Tibial artery (tissue), 4 donors: ENCODE results near the gene AIP.

Experiments
- DNase-seq, 2 donors: peaks; one replicate each; pipeline ENCODE4 v3.0.0-alpha.2; 2019
- H3K27ac ChIP-seq, 2 donors: fragments of 200-600 bp; sonication (generic) in 1 of 2; 1 replicate in 1 of 2; 2 replicates in 1 of 2; pipeline ENCODE4 v1.5.1; 2018 to 2019; ENCODE audit warnings: mild to moderate bottlenecking in 1 of 2
- H3K27me3 ChIP-seq, 2 donors: fragments of 200-600 bp; sonication (generic) in 1 of 2; one replicate each; pipeline versions ENCODE4 v1.5.1 to v1.6.0; 2016 to 2019
- H3K36me3 ChIP-seq, 3 donors: fragments of 200-600 bp; sonication (generic) in 2 of 3; one replicate each; pipeline ENCODE4 v1.5.1; 2016 to 2019; ENCODE audit warnings: mild to moderate bottlenecking in 2 of 3
- H3K4me1 ChIP-seq, 4 donors: fragments of 200-600 bp; sonication (generic) in 2 of 4; 1 replicate in 3 of 4; 2 replicates in 1 of 4; pipeline ENCODE4 v1.5.1; 2016 to 2019
- H3K4me3 ChIP-seq, 2 donors: fragments of 200-600 bp; sonication (generic) in 1 of 2; 1 replicate in 1 of 2; 2 replicates in 1 of 2; pipeline ENCODE4 v1.5.1; 2018 to 2019; ENCODE audit warnings: mild to moderate bottlenecking in 2 of 2
- H3K9me3 ChIP-seq, 3 donors: fragments of 200-600 bp; sonication (generic) in 1 of 3; one replicate each; pipeline ENCODE4 v1.5.1; 2016 to 2019
- CTCF ChIP-seq, 2 experiments: fragments of 200-600 bp in 1 of 2; fragments of 450-650 bp in 1 of 2; IDR thresholded peaks; one replicate each; pipeline ENCODE4 v1.5.1; 2017 to 2019; ENCODE audit warnings: antibody characterized with exemption in 2 of 2, mild to moderate bottlenecking in 1 of 2, moderate library complexity in 1 of 2
- intact Hi-C: fragments of 100-400 bp; cut with DNase I; formaldehyde crosslinking; loops from one replicate; pipeline ENCODE4 v1.15.0; 2023; ENCODE audit warnings: low total_unique reads

The AIP gene

GRCh38 chr11:67495234-67496005, 12.6 kb downstream of the AIP start:
- Histone ChIP-seq H3K4me3 (no peak overlapping the region), H3K4me1 (no peaks in the 10 kb centered on the region), H3K27me3 (no peaks in the 10 kb centered on the region), H3K9me3 (no peaks in the 10 kb centered on the region), H3K36me3 (peaks cover 9 to 80% (median 67%) of the 10 kb centered on the region in 3 donors), H3K27ac (no peak overlapping the region)
- intact Hi-C loops = no loop called here
- no peak for TF ChIP-seq CTCF (IDR thresholded peaks at IDR 0.05)
- DNase-seq = no peak

GRCh38 chr11:67496113-67496512, 13.3 kb downstream of the AIP start:
- no peaks in the 10 kb centered on the region for H3K4me1 ChIP-seq
- H3K36me3 ChIP-seq = peaks cover 4 to 73% (median 60%) of the 10 kb centered on the region in 3 donors
- intact Hi-C loops = no loop called here
- H3K4me3 ChIP-seq = no peak overlapping the region
- no peaks in the 10 kb centered on the region for H3K9me3 ChIP-seq
- DNase-seq = no peak
- no peak overlapping the region for H3K27ac ChIP-seq
- no peaks in the 10 kb centered on the region for H3K27me3 ChIP-seq
- TF ChIP-seq CTCF (IDR thresholded peaks at IDR 0.05) = no peak

- no peak for DNase-seq
- no peak for TF ChIP-seq CTCF (IDR thresholded peaks at IDR 0.05)
- peaks cover 0 to 70% (median 53%) of the 10 kb centered on the region in 3 donors for H3K36me3 ChIP-seq
- H3K4me1 ChIP-seq = no peaks in the 10 kb centered on the region
- no peak overlapping the region for H3K27ac ChIP-seq
- H3K9me3 ChIP-seq = no peaks in the 10 kb centered on the region
- intact Hi-C loops = no loop called here
- no peaks in the 10 kb centered on the region for H3K27me3 ChIP-seq
- no peak overlapping the region for H3K4me3 ChIP-seq
These were observed 14.9 kb downstream of the AIP start for GRCh38 chr11:67497656-67498291.

- intact Hi-C loops = no loop called here
- H3K36me3 ChIP-seq = peaks cover 0 to 62% (median 45%) of the 10 kb centered on the region in 3 donors
- peaks cover 0 to 3% (median 1%) of the 10 kb centered on the region in 4 donors for H3K4me1 ChIP-seq
- no peaks in the 10 kb centered on the region for H3K27me3 ChIP-seq
- no peak overlapping the region for H3K4me3 ChIP-seq
- no peak for DNase-seq
- no peak overlapping the region for H3K27ac ChIP-seq
- H3K9me3 ChIP-seq = no peaks in the 10 kb centered on the region
- no peak for TF ChIP-seq CTCF (IDR thresholded peaks at IDR 0.05)
These were observed 15.7 kb downstream of the AIP start for GRCh38 chr11:67498544-67498972.

GRCh38 chr11:67499808-67500483, 17.1 kb downstream of the AIP start:
- Histone ChIP-seq H3K36me3 (peaks cover 0 to 48% (median 33%) of the 10 kb centered on the region in 3 donors), H3K9me3 (no peaks in the 10 kb centered on the region), H3K27me3 (no peaks in the 10 kb centered on the region), H3K4me1 (peaks cover 0 to 17% (median 14%) of the 10 kb centered on the region in 4 donors), H3K27ac (no peak overlapping the region), H3K4me3 (no peak overlapping the region)
- no peak for DNase-seq
- TF ChIP-seq CTCF (IDR thresholded peaks at IDR 0.05) = no peak
- intact Hi-C loops = no loop called here
